PFSK-1 (cell line): Measurements from ENCODE around the gene NEK11.

Experiments
- FOXP2 ChIP-seq: optimal IDR thresholded peaks from 2 replicates; pipeline ENCODE3; 2011; ENCODE audit warnings: borderline replicate concordance, control low read depth, inconsistent platforms; ENCODE audit not compliant: insufficient read depth; ENCODE audit errors: extremely low read length, extremely low read depth
- POLR2AphosphoS5 ChIP-seq: IDR thresholded peaks from 2 replicates; pipeline ENCODE4 v1.6.1; 2012; ENCODE audit warnings: low read depth, mild to moderate bottlenecking, control low read depth, low read length, moderate library complexity
- REST ChIP-seq, 2 experiments: IDR thresholded peaks; 2 replicates each; pipeline versions ENCODE4 v1.6.1 to v1.8.0; 2011 to 2012; ENCODE audit warnings: low read depth in 2 of 2, low read length in 2 of 2, control low read depth in 1 of 2, inconsistent platforms in 1 of 2, mild to moderate bottlenecking in 1 of 2, moderate library complexity in 1 of 2; ENCODE audit not compliant: insufficient read depth in 1 of 2
- SIN3A ChIP-seq: IDR thresholded peaks from 2 replicates; pipeline ENCODE4 v1.6.1; 2012; ENCODE audit warnings: mild to moderate bottlenecking, low read length, moderate library complexity, borderline replicate concordance; ENCODE audit not compliant: insufficient read depth
- TAF1 ChIP-seq: IDR thresholded peaks from 2 replicates; pipeline ENCODE4 v1.6.1; 2012; ENCODE audit warnings: low read length, control low read depth, borderline replicate concordance; ENCODE audit not compliant: insufficient read depth

The NEK11 gene

GRCh38 chr3:131169331-131169730 is 142.7 kb downstream of the NEK11 start:
- no peak for TF ChIP-seq SIN3A
- TF ChIP-seq POLR2AphosphoS5: no peak
- TF ChIP-seq FOXP2: no peak
- no peak for TF ChIP-seq TAF1
- TF ChIP-seq REST (IDR thresholded peaks at IDR 0.05; ENCODE audit: insufficient read depth in 1 of 2, low read depth in 2 of 2, low read length in 2 of 2): no peak

- no peak for TF ChIP-seq POLR2AphosphoS5
- TF ChIP-seq REST (IDR thresholded peaks at IDR 0.05; ENCODE audit: insufficient read depth in 1 of 2, low read depth in 2 of 2, low read length in 2 of 2): no peak
- no peak for TF ChIP-seq FOXP2
- no peak for TF ChIP-seq TAF1
- no peak for TF ChIP-seq SIN3A
Observed at GRCh38 chr3:131172502-131173200, 146.0 kb downstream of the NEK11 start.

GRCh38 chr3:131174752-131175151 is 148.1 kb downstream of the NEK11 start:
- TF ChIP-seq TAF1: no peak
- TF ChIP-seq REST (IDR thresholded peaks at IDR 0.05; ENCODE audit: insufficient read depth in 1 of 2, low read depth in 2 of 2, low read length in 2 of 2): no peak
- TF ChIP-seq SIN3A: no peak
- no peak for TF ChIP-seq POLR2AphosphoS5

GRCh38 chr3:131178710-131179375 is 152.2 kb downstream of the NEK11 start:
- TF ChIP-seq TAF1: no peak
- no peak for TF ChIP-seq POLR2AphosphoS5
- TF ChIP-seq FOXP2: no peak
- no peak for TF ChIP-seq SIN3A
- no peak for TF ChIP-seq REST (IDR thresholded peaks at IDR 0.05; ENCODE audit: insufficient read depth in 1 of 2, low read depth in 2 of 2, low read length in 2 of 2)

- TF ChIP-seq SIN3A: no peak
- no peak for TF ChIP-seq REST (IDR thresholded peaks at IDR 0.05; ENCODE audit: insufficient read depth in 1 of 2, low read depth in 2 of 2, low read length in 2 of 2)
- TF ChIP-seq FOXP2: no peak
- no peak for TF ChIP-seq TAF1
- TF ChIP-seq POLR2AphosphoS5: no peak
Observed at GRCh38 chr3:131192701-131193100, 166.0 kb downstream of the NEK11 start.
